SK-N-SH treated with all-trans-retinoic acid at 6 μM for 48 hours (cell line): ENCODE measurements around the gene CBARP.

Source experiments
- ATAC-seq: fragments of 200-7000 bp; cut with Tn5 transposase; 3 replicates; pipeline ENCODE4 v1.9.1; 2020; ENCODE audit warnings: mild to moderate bottlenecking, moderate library complexity
- ARNTL ChIP-seq: fragments of 450-650 bp; formaldehyde crosslinking; IDR thresholded peaks from 2 replicates; pipeline ENCODE4 v1.5.0; 2020; ENCODE audit warnings: low read depth, mild to moderate bottlenecking, moderate library complexity, borderline replicate concordance
- BACH2 ChIP-seq: fragments of 250-450 bp; sonication (Bioruptor Pico); IDR thresholded peaks from 2 replicates; pipeline ENCODE4 v1.9.0; 2021; ENCODE audit warnings: mild to moderate bottlenecking, borderline replicate concordance
- CREB5 ChIP-seq: fragments of 250-450 bp; sonication (Bioruptor Pico); IDR thresholded peaks from 2 replicates; pipeline ENCODE4 v1.5.1; 2020; ENCODE audit warnings: low read depth, mild to moderate bottlenecking, moderate library complexity
- CSDC2 ChIP-seq: fragments of 250-450 bp; sonication (Bioruptor Pico); IDR thresholded peaks from 2 replicates; pipeline ENCODE4 v1.5.0; 2020; ENCODE audit warnings: mild to moderate bottlenecking, moderate library complexity
- CSRNP3 ChIP-seq: fragments of 250-450 bp; sonication (Bioruptor Pico); IDR thresholded peaks from 2 replicates; pipeline ENCODE4 v1.5.1; 2021; ENCODE audit warnings: mild to moderate bottlenecking, moderate library complexity
- ESRRG ChIP-seq: fragments of 250-450 bp; sonication (Bioruptor Pico); IDR thresholded peaks from 2 replicates; pipeline ENCODE4 v1.6.1; 2021; ENCODE audit warnings: mild to moderate bottlenecking
- GLIS3 ChIP-seq: fragments of 250-450 bp; sonication (Bioruptor Pico); IDR thresholded peaks from 2 replicates; pipeline ENCODE4 v1.5.0; 2020; ENCODE audit warnings: mild to moderate bottlenecking, moderate library complexity
- ISL1 ChIP-seq: fragments of 250-450 bp; sonication (Bioruptor Pico); IDR thresholded peaks from 2 replicates; pipeline ENCODE4 v2.1.2; 2022; ENCODE audit warnings: mild to moderate bottlenecking, moderate library complexity
- POU6F1 ChIP-seq: fragments of 250-450 bp; sonication (Bioruptor Pico); IDR thresholded peaks from 2 replicates; pipeline ENCODE4 v1.8.0; 2021; ENCODE audit warnings: low read depth, mild to moderate bottlenecking, moderate library complexity, borderline replicate concordance
- PPARA ChIP-seq: fragments of 250-450 bp; sonication (Bioruptor Pico); IDR thresholded peaks from 2 replicates; pipeline ENCODE4 v1.5.0; 2020; ENCODE audit warnings: mild to moderate bottlenecking, borderline replicate concordance
- RARB ChIP-seq: fragments of 250-450 bp; sonication (Bioruptor Pico); IDR thresholded peaks from 2 replicates; pipeline ENCODE4 v1.8.0; 2021; ENCODE audit warnings: mild to moderate bottlenecking, moderate library complexity
- SNAI2 ChIP-seq: fragments of 250-450 bp; sonication (Bioruptor Pico); IDR thresholded peaks from 2 replicates; pipeline ENCODE4 v1.5.0; 2020; ENCODE audit warnings: mild to moderate bottlenecking, moderate library complexity
- TCF4 ChIP-seq: fragments of 250-450 bp; sonication (Bioruptor Pico); IDR thresholded peaks from 2 replicates; pipeline ENCODE4 v1.8.0; 2021; ENCODE audit warnings: mild to moderate bottlenecking, moderate library complexity, borderline replicate concordance
- TOX ChIP-seq: fragments of 250-450 bp; sonication (Bioruptor Pico); IDR thresholded peaks from 2 replicates; pipeline ENCODE4 v1.8.0; 2021; ENCODE audit warnings: mild to moderate bottlenecking, moderate library complexity, borderline replicate concordance
- ZC3H10 ChIP-seq: fragments of 250-450 bp; sonication (Bioruptor Pico); IDR thresholded peaks from 2 replicates; pipeline ENCODE4 v1.5.1; 2021; ENCODE audit warnings: mild to moderate bottlenecking, moderate library complexity
- ZFP3 ChIP-seq: fragments of 250-450 bp; sonication (Bioruptor Pico); IDR thresholded peaks from 2 replicates; pipeline ENCODE4 v1.5.0; 2020; ENCODE audit warnings: mild to moderate bottlenecking, moderate library complexity
- ZFP30 ChIP-seq: fragments of 450-650 bp; formaldehyde crosslinking; IDR thresholded peaks from 2 replicates; pipeline ENCODE4 v1.5.0; 2022; ENCODE audit warnings: mild to moderate bottlenecking, moderate library complexity
- ZNF565 ChIP-seq: fragments of 450-650 bp; formaldehyde crosslinking; conservative IDR thresholded peaks from 2 replicates; pipeline ENCODE4 v1.5.0; 2020; ENCODE audit warnings: low read depth, mild to moderate bottlenecking, moderate library complexity
- ZNF70 ChIP-seq: fragments of 450-650 bp; formaldehyde crosslinking; IDR thresholded peaks from 2 replicates; pipeline ENCODE4 v1.5.0; 2020; ENCODE audit warnings: mild to moderate bottlenecking, moderate library complexity
- ZNF8 ChIP-seq: fragments of 450-650 bp; formaldehyde crosslinking; IDR thresholded peaks from 2 replicates; pipeline ENCODE4 v1.5.0; 2020; ENCODE audit warnings: mild to moderate bottlenecking, moderate library complexity

CBARP gene

GRCh38 chr19:1238369-1239303 lies 831 bp upstream of the CBARP start:
- no peak for TF ChIP-seq ZFP3 (CRISPR knock-in tag)
- TF ChIP-seq SNAI2 (CRISPR knock-in tag) = no peak
- TF ChIP-seq ESRRG (CRISPR knock-in tag) = no peak
- no peak for TF ChIP-seq PPARA
- TF ChIP-seq GLIS3 = no peak
- TF ChIP-seq TOX (CRISPR knock-in tag) = no peak
- TF ChIP-seq ARNTL = no peak
- TF ChIP-seq ZNF565 = no peak
- TF ChIP-seq POU6F1 (CRISPR knock-in tag) = no peak
- TF ChIP-seq ZNF8 (CRISPR knock-in tag) = no peak
- TF ChIP-seq ISL1 (CRISPR knock-in tag) = no peak
- no peak for TF ChIP-seq CSRNP3 (CRISPR knock-in tag)
- no peak for TF ChIP-seq RARB (CRISPR knock-in tag)
- TF ChIP-seq ZC3H10 (CRISPR knock-in tag) = no peak
- no peak for TF ChIP-seq ZFP30 (CRISPR knock-in tag)
- no peak for TF ChIP-seq BACH2 (CRISPR knock-in tag)
- no peak for ATAC-seq

- TF ChIP-seq CREB5 (CRISPR knock-in tag) (no peak), ZNF565 (no peak), TCF4 (CRISPR knock-in tag) (no peak), BACH2 (CRISPR knock-in tag) (no peak)
- no peak for ATAC-seq
These were observed 662 bp downstream of the CBARP start for GRCh38 chr19:1237027-1237659.

- ATAC-seq = no peak
- no peak for TF ChIP-seq PPARA
- no peak for TF ChIP-seq GLIS3
- no peak for TF ChIP-seq POU6F1 (CRISPR knock-in tag)
- TF ChIP-seq ZNF565 = no peak
- TF ChIP-seq ESRRG (CRISPR knock-in tag) = no peak
- no peak for TF ChIP-seq ZNF70 (CRISPR knock-in tag)
- TF ChIP-seq ZNF8 (CRISPR knock-in tag) = no peak
- TF ChIP-seq TCF4 (CRISPR knock-in tag) = no peak
- no peak for TF ChIP-seq CSDC2 (CRISPR knock-in tag)
- TF ChIP-seq, all 23 proteins: peak for 0
These were observed 1.2 kb downstream of the CBARP start for GRCh38 chr19:1236576-1236975.

GRCh38 chr19:1235625-1236538 lies 1.9 kb downstream of the CBARP start:
- peak; percentile 30 for ATAC-seq
- TF ChIP-seq ZC3H10 (CRISPR knock-in tag) = no peak
- no peak for TF ChIP-seq POU6F1 (CRISPR knock-in tag)
- no peak for TF ChIP-seq ZFP30 (CRISPR knock-in tag)
- no peak for TF ChIP-seq CSRNP3 (CRISPR knock-in tag)
- TF ChIP-seq ZNF70 (CRISPR knock-in tag) = no peak
- no peak for TF ChIP-seq PPARA
- TF ChIP-seq CREB5 (CRISPR knock-in tag) = no peak
- no peak for TF ChIP-seq CSDC2 (CRISPR knock-in tag)
- TF ChIP-seq TCF4 (CRISPR knock-in tag) = no peak
